GM18951 (cell line): Measurements from ENCODE around the gene MOB3A.
A peak's percentile ranks its signal among the peaks of the same experiment; 100 is the strongest.
"Not testable (repeated sequence)": the region's sequence is repeated elsewhere in the genome, so short reads cannot be mapped to it uniquely, and the experiment has no call there.

Source experiments
- POLR2A ChIP-seq: IDR thresholded peaks from 4 replicates; pipeline ENCODE4 v1.6.1; 2011; ENCODE audit warnings: mild to moderate bottlenecking; ENCODE audit not compliant: insufficient read length, insufficient read depth; ENCODE audit errors: extremely low read depth
- in situ Hi-C: fragments of 300-500 bp; cut with MboI; formaldehyde crosslinking; loops from one replicate; pipeline ENCODE4 v1.12.0; 2022; ENCODE audit warnings: low sequenced_read_pairs, mixed read lengths, inconsistent platforms; ENCODE audit not compliant: unreplicated experiment

Gene MOB3A

DNA sequence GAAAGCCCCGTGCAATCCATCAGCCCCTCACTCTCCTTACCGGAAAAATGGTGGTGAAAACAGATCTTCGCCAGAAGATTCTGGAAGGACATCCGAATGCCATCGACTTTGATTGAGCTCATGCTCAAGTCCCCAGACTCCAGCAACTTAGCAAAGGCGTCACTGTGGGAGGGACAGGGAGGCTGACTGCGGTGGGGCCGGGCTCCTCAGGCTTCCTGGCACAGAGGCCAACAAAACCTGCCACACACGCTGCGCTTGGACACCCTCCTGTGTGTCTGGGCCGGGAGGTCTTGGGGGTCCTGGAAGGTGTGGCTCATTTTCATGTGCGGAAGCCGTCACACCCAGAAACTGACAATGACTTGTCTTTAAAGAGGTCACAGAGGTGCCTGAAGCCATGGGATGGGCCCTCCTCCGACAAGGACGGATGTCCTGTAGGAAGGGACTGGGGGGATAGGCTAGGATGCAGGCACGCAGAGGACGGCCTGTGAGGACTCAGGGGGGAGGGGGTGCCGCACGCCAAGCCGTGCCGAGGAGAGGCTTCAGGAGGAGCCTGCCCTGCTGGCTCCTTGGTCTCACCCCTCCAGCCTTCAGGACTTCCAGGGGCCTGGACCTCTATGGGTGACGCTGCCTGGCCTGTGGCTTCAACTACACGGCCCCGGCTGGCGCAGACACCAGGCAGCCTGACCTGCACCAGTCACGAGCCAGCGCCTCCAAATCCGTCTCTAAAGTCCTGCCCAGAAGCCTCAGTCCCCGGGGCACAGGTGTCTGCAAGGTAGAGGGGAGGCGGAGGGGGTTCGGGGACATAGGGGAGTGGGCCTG, 13.1 kb upstream of the MOB3A start:
- in situ Hi-C loops = no loop called here
- TF ChIP-seq POLR2A = no peak

DNA sequence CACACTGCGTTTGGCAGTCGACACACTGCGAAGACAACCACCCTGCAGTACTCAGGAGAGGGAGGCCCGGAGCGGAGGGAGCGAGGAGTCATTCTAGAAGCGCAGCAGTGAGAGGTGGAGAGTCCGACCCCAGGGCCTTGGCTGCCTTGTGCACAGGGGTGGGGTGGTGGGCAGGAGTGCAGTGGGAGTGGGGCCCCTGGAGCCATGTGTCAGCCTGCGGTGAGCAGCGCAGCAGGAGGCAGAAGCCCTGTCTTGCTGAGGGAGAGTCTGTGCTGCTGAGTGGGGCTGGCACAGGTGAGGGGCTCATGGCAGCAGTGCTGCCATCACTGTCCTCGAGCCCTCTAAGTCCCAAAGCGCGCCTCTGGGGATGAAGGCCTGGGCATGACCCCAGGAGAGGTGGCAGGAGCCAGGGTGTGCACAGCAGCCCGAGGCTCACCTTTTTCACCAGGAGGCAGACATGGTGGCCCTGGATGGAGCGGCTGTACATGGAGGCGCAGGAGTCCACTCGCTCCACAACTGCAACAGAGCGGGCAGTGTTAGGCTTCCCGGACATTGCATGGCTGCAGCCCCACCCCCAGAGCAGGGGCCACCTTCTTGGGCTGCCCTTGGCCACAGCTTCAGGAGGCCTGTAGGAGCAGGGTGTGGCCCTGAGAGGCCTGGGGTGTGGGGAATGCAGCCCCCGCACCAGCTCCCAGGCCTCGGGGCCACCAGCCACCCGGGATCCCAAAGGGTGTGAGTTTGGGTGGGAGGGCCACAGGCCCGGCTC, 12.3 kb upstream of the MOB3A start:
- TF ChIP-seq POLR2A = no peak
- in situ Hi-C loops = no loop called here

DNA sequence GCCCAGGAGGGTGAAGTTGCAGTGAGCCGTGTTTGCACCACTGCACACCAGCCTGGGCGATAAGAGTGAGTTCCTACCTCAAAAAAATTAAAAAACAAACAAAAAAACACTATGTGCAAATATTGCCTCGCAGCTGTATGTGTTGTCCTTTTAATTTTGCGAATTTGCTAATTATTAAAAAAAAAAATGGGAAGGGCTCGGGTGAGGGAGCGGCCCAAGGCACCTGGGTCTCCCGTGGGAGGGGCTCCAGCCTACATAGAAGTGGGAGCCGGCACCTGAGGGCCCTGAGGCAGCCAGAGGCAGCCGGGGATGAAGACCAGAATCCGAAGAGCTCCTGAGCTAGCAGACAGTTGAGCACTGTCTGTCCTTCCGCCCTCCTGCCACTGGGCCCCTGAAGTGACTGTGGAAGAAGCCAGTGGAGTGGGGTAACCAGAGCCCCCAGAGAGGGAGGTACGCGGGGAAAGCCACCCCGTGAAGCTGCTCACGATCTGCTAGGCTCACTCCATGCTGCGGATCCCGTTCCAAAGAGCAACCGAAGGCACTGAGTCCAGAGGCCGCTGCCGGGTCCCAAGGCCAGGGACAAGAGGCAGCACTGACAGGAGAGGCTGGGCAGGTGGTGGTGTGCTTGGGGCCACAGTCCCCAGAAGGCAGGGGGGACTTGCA, 7.0 kb upstream of the MOB3A start:
- TF ChIP-seq POLR2A = no peak
- in situ Hi-C loops = no loop called here

DNA sequence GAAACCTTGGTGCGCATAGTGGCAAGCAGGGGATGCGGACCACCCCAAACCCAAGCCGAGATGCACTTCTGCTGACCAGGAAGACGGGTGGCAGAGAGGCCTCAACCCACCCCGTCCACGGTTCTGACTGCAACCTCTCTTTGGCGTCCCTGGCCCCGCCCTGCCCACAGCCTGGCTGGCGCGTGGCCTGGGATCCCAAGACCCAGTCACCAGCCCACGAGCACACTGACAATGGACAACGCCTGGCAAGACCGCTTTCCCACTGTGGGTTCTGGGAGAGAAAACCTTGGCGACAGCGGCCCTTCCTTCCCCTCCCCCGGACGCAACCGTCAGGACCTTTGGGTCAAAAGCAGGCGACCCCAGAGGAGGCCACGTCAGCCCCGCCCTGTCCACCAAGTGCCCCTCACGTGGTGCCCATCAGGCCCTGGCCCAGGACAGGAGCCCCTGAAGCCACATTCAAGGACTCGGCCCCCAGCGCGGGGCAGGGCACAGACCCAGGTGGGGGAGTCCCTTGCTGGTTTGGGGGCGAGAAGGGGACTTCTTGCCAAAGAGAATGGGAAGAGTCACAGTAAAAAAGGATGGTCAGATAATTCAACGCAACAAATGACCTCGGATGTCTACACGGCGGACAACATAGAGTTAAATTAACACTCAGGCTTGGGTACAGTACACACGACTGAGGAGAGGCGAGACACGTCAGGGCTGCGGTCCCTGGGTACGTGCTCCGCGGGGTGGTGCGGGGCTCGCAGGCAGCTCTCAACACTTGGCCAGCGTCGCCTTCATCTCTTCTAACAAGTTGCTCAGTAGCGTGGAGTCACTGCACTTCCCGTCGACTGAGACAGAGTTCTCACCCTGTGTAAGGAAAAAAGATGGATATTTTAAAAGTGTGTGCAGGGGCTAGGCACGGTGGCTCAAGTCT, 5.5 kb upstream of the MOB3A start:
- in situ Hi-C loops = no loop called here
- no peak for TF ChIP-seq POLR2A

DNA sequence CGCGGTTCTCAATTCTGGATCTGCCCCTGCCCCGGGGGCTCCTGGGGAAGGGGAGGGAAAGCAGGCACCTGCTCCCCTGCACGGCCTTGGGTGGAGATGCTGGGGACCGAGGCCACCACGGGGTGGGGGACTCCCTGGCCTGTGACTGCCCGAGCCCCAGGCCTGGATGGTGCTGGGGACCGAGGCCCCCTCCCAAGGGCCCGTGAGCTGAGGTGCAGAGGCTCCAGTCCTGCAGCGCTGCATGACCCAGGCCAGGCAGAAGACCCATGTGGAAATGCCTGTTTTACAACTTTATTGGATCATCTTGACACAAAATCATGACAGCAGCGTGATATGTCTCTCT, 4.6 kb upstream of the MOB3A start:
- in situ Hi-C loops = no loop called here
- no peak for TF ChIP-seq POLR2A

DNA sequence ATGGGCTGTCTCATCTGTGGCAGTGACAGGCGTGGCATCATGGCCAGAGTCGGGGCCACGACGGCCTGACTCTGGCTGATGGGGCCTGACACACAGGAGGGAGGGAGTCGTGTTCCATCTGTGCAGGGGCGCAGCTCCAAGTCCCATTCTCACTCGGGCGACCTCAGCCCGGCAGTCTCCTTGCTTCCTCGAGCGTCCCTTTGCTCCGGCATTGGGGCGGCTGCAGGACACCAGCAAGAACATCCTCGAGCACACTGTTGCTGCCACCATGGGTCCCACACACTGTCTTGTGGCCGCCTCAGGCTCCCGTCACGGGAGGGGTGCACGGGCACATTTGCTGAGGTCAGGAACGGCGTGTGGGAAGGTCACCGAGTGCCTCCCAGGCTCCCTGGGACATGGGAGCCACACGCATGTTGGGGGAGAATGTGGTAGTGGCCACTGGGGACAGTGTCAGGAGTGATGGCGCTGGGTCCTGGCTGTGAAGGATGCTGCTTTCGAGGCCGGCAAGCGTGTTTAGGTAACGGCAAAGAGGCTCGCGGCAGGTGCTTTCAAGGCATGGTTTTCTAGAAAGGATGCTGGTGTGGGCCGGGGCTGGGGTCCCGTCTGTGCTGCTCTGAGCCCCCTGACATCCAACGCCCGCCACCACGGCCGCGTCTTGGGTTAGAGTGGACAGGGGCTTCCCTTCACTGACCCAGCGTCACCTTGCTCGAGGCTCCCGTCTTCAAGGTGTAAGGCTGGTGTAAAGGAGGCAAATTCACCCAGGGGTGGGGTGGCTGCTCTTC, 4.0 kb upstream of the MOB3A start:
- TF ChIP-seq POLR2A = no peak
- in situ Hi-C loops = no loop called here

DNA sequence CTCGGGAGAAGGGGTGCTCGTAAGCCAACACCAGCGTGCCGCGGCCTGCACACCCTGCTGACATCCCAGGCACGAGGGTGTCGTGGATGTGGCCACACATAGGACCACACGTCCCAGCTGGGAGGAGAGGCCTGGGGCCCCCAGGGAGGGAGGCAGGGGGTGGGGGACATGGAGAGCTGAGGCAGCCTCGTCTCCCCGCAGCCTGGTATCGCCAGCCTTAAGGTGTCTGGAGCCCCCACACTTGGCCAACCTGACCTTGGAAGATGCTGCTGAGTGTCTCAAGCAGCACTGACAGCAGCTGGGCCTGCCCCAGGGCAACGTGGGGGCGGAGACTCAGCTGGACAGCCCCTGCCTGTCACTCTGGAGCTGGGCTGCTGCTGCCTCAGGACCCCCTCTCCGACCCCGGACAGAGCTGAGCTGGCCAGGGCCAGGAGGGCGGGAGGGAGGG, 3.0 kb upstream of the MOB3A start:
- in situ Hi-C loops = no loop called here

DNA sequence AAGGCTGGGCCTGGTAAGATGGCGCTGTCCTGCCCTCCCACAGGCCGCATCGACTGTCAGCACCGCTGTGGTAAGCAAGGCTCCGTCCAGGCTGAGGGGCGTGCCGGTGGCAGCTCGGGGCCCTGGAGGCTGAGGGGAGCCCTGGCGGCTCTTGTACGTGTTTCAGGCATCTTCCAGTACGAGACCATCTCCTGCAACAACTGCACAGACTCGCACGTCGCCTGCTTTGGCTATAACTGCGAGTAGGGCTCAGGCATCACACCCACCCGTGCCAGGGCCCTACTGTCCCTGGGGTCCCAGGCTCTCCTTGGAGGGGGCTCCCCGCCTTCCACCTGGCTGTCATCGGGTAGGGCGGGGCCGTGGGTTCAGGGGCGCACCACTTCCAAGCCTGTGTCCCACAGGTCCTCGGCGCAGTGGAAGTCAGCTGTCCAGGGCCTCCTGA, 1.8 kb upstream of the MOB3A start:
- in situ Hi-C loops = no loop called here
- no peak for TF ChIP-seq POLR2A

More for the DNA sequence above, 3.0 kb upstream of the MOB3A start:
- TF ChIP-seq POLR2A = no peak

DNA sequence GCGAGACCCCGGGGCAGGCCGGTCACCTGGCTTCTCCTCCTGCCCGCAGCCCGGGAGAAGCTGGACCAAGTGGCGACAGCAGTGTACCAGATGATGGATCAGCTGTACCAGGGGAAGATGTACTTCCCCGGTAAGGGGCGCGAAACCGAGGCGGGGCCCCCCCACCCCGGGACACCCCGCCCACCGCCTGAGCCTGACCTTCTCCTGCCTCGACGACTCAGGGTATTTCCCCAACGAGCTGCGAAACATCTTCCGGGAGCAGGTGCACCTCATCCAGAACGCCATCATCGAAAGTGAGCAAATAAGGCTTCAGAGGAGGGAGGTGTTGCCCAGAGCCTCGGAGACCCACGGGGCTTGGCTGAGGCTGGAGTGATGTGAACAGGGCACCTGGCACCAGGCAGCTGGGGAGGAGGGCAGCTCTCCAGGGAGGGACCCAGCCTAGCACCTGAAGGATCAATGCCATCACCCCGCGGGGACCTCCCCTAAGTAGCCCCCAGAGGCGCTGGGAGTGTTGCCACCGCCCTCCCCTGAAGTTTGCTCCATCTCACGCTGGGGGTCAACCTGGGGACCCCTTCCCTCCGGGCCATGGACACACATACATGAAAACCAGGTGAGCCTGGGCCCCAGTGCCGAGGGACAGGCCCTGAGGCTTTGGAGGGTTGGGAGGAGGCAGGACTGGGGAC, 1.2 kb upstream of the MOB3A start:
- TF ChIP-seq POLR2A = no peak
- in situ Hi-C loops = no loop called here

DNA sequence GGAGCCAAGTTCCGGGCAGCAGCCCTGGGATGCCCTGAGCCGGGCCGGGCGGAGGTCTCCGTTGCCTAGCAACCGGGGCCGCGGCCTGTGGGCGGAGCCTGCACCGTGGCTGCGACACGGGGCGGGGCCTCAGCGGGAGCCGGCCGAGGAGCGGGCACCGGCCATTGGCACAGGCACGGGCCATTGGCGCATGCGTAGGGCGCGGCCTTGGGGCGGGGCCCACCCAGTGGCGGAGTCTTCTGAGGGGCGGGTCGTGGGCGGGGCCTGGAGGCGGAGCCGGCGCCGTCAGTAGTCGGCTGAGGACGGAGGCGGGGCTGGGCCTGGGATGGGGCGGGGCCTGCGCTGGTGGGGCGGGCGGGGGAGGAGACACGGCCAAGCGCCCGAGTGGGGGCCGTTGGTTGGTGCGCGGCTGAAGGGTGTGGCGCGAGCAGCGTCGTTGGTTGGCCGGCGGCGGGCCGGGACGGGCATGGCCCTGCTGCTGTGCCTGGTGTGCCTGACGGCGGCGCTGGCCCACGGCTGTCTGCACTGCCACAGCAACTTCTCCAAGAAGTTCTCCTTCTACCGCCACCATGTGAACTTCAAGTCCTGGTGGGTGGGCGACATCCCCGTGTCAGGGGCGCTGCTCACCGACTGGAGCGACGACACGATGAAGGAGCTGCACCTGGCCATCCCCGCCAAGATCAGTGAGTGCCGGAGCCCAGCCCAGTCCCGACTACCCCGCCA, 515 bp upstream of the MOB3A start, which contains the start of gene IZUMO4:
IZUMO4 (plus strand) TSS at position 436 of the 723 bp plus-strand sequence; CDS start at position 467, 31 bp downstream.
- in situ Hi-C loops = no loop called here
- peak; percentile 39 for TF ChIP-seq POLR2A

DNA sequence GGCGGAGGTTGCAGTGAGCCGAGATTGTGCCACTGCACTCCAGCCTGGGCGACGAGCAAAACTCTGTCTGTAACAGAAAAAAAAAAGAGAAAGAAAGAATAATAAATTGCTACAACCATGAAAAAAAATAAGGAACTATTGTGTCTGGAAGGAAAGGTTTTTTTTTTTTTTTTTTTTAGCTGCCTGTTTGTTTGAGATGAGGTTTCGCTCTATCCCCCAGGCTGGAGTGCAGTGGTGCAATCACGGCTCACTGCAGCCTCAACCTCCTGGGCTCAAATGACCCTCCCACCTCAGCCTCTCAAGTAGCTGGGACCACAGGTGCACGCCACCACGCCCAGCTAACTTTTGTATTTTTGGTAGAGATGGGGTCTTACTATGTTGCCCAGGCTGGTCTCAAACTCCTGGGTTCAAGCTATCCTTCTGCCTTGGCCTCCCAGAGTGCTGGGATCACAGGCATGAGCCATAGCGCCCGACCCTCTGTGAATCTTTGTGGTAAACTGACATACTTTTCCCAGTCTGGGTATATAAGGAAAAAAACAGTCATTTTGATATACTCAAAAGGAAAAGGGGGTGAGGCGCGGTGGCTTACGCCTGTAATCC, 4.1 kb downstream of the MOB3A start:
- in situ Hi-C loops = not testable (repeated sequence)
